Activated CD8-positive, alpha-beta T cell treated with anti-CD3 and anti-CD28 coated beads for 36 hours (primary cell): Measurements from ENCODE around the gene MAST4. TPM values are rescaled to one million over a fixed set of nuclear protein-coding genes. Genes with fewer than 3 reads are reported as not detected.

Experiments
- ATAC-seq: fragments of 200-7000 bp; cut with Tn5 transposase; one replicate; pipeline ENCODE4 v1.10.0; 2021; ENCODE audit warnings: mild to moderate bottlenecking, moderate library complexity
- CTCF ChIA-PET: fragments of 350-600 bp; sonication (Branson Sonifier 250); formaldehyde crosslinking; loops from one replicate; lab custom pipeline; 2021; ENCODE audit warnings: antibody characterized with exemption; lab: Charles Lee
- POLR2A ChIA-PET: fragments of 350-600 bp; sonication (Branson Sonifier 250); formaldehyde crosslinking; loops from one replicate; lab custom pipeline; 2021; ENCODE audit warnings: antibody characterized with exemption; lab: Charles Lee
- DNase-seq: peaks from one replicate; pipeline ENCODE4 v3.0.0-alpha.2; 2020
- H3K27ac Mint-ChIP-seq: one replicate; pipeline ENCODE4 v1.8.0; 2021; ENCODE audit warnings: mild to moderate bottlenecking, mixed read lengths
- H3K27me3 Mint-ChIP-seq: one replicate; pipeline ENCODE4 v1.8.0; 2021; ENCODE audit warnings: mixed read lengths
- H3K36me3 Mint-ChIP-seq: one replicate; pipeline ENCODE4 v1.8.0; 2021; ENCODE audit warnings: low read depth, mixed read lengths
- H3K4me1 Mint-ChIP-seq: one replicate; pipeline ENCODE4 v1.8.0; 2021; ENCODE audit warnings: low read depth, mixed read lengths
- H3K4me3 Mint-ChIP-seq: one replicate; pipeline ENCODE4 v1.8.0; 2021; ENCODE audit warnings: mild to moderate bottlenecking, moderate library complexity, mixed read lengths
- H3K9me3 Mint-ChIP-seq: one replicate; pipeline ENCODE4 v1.8.0; 2021; ENCODE audit warnings: mixed read lengths
- CTCF ChIP-seq: fragments of 200-600 bp; IDR thresholded peaks from one replicate; pipeline ENCODE4 v1.8.0; 2022; ENCODE audit warnings: antibody characterized with exemption, mild to moderate bottlenecking
- intact Hi-C: fragments of 100-400 bp; cut with micrococcal nuclease; formaldehyde crosslinking; loops from one replicate; pipeline ENCODE4 v1.10.0; 2022
- total RNA-seq, 2 experiments: library from RNA; stranded (reverse); gene quantifications; one replicate each; pipeline ENCODE4 v1.2.3, GENCODE V29; 2021

MAST4 gene
- total RNA-seq, 2 experiments from 2014 or later: 7.6 to 10.0 TPM

- intact Hi-C loops: loop anchor here (5.0 kb wide), 1 partner anchor 49 kb away; no protein-coding TSS in a partner anchor
Observed at GRCh38 chr5:66813306-66813705, 217.1 kb downstream of the MAST4 start.

GRCh38 chr5:66814146-66814991, 218.2 kb downstream of the MAST4 start:
- POLR2A ChIA-PET: no interaction called here
- intact Hi-C loops: loop anchor here (5.0 kb wide), 1 partner anchor 48 kb away; no protein-coding TSS in a partner anchor
- ATAC-seq (peak; percentile 74), DNase-seq (peak; percentile 71)
- no peak overlapping the region for H3K27ac Mint-ChIP-seq
- H3K27me3 Mint-ChIP-seq: peaks cover 1% of the 10 kb centered on the region
- peaks cover 5% of the 10 kb centered on the region for H3K4me1 Mint-ChIP-seq
- TF ChIP-seq CTCF: peak; percentile 87
- CTCF ChIA-PET: interaction anchor here (0.6 to 8.2 kb wide), 24 partner anchors 9 to 835 kb away, joined by 3 to 59 read pairs (median 4); no protein-coding TSS in a partner anchor
- H3K36me3 Mint-ChIP-seq: no peaks in the 10 kb centered on the region
- H3K4me3 Mint-ChIP-seq: no peak overlapping the region
- no peaks in the 10 kb centered on the region for H3K9me3 Mint-ChIP-seq

More at GRCh38 chr5:66813306-66813705, 217.1 kb downstream of the MAST4 start:
- CTCF ChIA-PET: interaction anchor here (1.0 to 3.0 kb wide), 7 partner anchors 9 to 507 kb away, joined by 3 to 18 read pairs (median 4); no protein-coding TSS in a partner anchor
- no peak for DNase-seq
- Mint-ChIP-seq H3K4me1 (peaks cover 5% of the 10 kb centered on the region), H3K27ac (no peak overlapping the region), H3K9me3 (no peaks in the 10 kb centered on the region), H3K27me3 (peaks cover 1% of the 10 kb centered on the region), H3K36me3 (no peaks in the 10 kb centered on the region), H3K4me3 (no peak overlapping the region)
- no peak for ATAC-seq
- POLR2A ChIA-PET: no interaction called here
- no peak for TF ChIP-seq CTCF

GRCh38 chr5:66818304-66818934, 222.2 kb downstream of the MAST4 start:
- Mint-ChIP-seq H3K27ac (no peak overlapping the region), H3K27me3 (no peaks in the 10 kb centered on the region), H3K4me1 (peaks cover 22% of the 10 kb centered on the region), H3K36me3 (no peaks in the 10 kb centered on the region), H3K4me3 (no peak overlapping the region), H3K9me3 (peaks cover 2% of the 10 kb centered on the region)
- ATAC-seq: no peak
- DNase-seq: no peak
- no peak for TF ChIP-seq CTCF
- intact Hi-C loops: no loop called here
- POLR2A ChIA-PET: no interaction called here
- CTCF ChIA-PET: interaction anchor here (0.9 to 8.2 kb wide), 3 partner anchors 9 to 512 kb away, joined by 3 to 59 read pairs (median 3); no protein-coding TSS in a partner anchor

- ATAC-seq: no peak
- Mint-ChIP-seq H3K27me3 (no peaks in the 10 kb centered on the region), H3K4me3 (no peak overlapping the region), H3K4me1 (peaks cover 24% of the 10 kb centered on the region), H3K36me3 (no peaks in the 10 kb centered on the region), H3K9me3 (peaks cover 2% of the 10 kb centered on the region), H3K27ac (no peak overlapping the region)
- no peak for TF ChIP-seq CTCF
- DNase-seq: no peak
- CTCF ChIA-PET: interaction anchor here (1.2 to 8.2 kb wide), 2 partner anchors 44 to 512 kb away, joined by 3 to 59 read pairs; no protein-coding TSS in a partner anchor
- intact Hi-C loops: no loop called here
- POLR2A ChIA-PET: interaction anchor here (1.4 kb wide), 1 partner anchor 10 kb away, joined by 10 read pairs; no protein-coding TSS in a partner anchor
Observed at GRCh38 chr5:66818935-66819328, 222.7 kb downstream of the MAST4 start.
